BJ (cell line): ENCODE data around the gene CLCA1. TPM values are rescaled to one million over a fixed set of nuclear protein-coding genes. Genes with fewer than 3 reads are reported as not detected.

Source experiments
- CTCF ChIA-PET: fragments of 350-600 bp; formaldehyde crosslinking; extraction: SDS; loops from one replicate; lab custom pipeline; 2021; ENCODE audit warnings: antibody characterized with exemption, inconsistent platforms; lab: Yijun Ruan, JAX
- POLR2A ChIA-PET: fragments of 300-600 bp; sonication (Branson Sonifier 250); formaldehyde crosslinking; extraction: SDS; loops from one replicate; lab custom pipeline; 2021; ENCODE audit warnings: antibody characterized with exemption; lab: Charles Lee
- DNase-seq: peaks from one replicate; pipeline ENCODE4 v3.0.0-alpha.2; 2011; ENCODE audit warnings: low read depth
- H3K27me3 ChIP-seq: 2 replicates; pipeline ENCODE4 v1.6.0; 2011; ENCODE audit warnings: low read length; ENCODE audit not compliant: control insufficient read depth, insufficient read depth
- H3K36me3 ChIP-seq: 2 replicates; pipeline ENCODE4 v1.5.1; 2011; ENCODE audit warnings: low read length; ENCODE audit not compliant: control insufficient read depth, insufficient read depth
- H3K4me3 ChIP-seq: 2 replicates; pipeline ENCODE4 v1.5.1; 2011; ENCODE audit warnings: low read depth, mild to moderate bottlenecking, control low read depth, low read length
- CTCF ChIP-seq: IDR thresholded peaks from 2 replicates; pipeline ENCODE4 v1.5.1; 2011; ENCODE audit warnings: low read depth, mild to moderate bottlenecking, control low read depth, inconsistent platforms, low read length, moderate library complexity; ENCODE audit not compliant: insufficient read depth
- polyA plus RNA-seq: library from polyadenylated mRNA; depleted of rRNA; stranded (reverse); fragments of >200 nt; gene quantifications from 2 replicates; pipeline ENCODE4 v1.2.3, GENCODE V29; 2011

CLCA1 gene
- polyA plus RNA-seq, 1 experiment: not detected

GRCh38 chr1:86460998-86461397 lies 7.7 kb upstream of the CLCA1 start:
- no peak for TF ChIP-seq CTCF
- H3K27me3 ChIP-seq: no peaks in the 10 kb centered on the region
- H3K4me3 ChIP-seq: no peak overlapping the region
- ChIA-PET CTCF (interaction anchor here (1.1 to 6.1 kb wide), 2 partner anchors 13 to 31 kb away, joined by 3 to 41 read pairs; no protein-coding TSS in a partner anchor), POLR2A (interaction anchor here (0.6 kb wide), 1 partner anchor 117 kb away, joined by 3 read pairs; no protein-coding TSS in a partner anchor)
- no peaks in the 10 kb centered on the region for H3K36me3 ChIP-seq
- DNase-seq: no peak

- TF ChIP-seq CTCF: no peak
- H3K36me3 ChIP-seq: no peaks in the 10 kb centered on the region
- no peaks in the 10 kb centered on the region for H3K27me3 ChIP-seq
- POLR2A ChIA-PET: no interaction called here
- CTCF ChIA-PET: interaction anchor here (1.1 to 6.1 kb wide), 2 partner anchors 12 to 31 kb away, joined by 3 to 41 read pairs; no protein-coding TSS in a partner anchor
- no peak overlapping the region for H3K4me3 ChIP-seq
- DNase-seq: no peak
Measured at GRCh38 chr1:86461482-86461881, 7.2 kb upstream of the CLCA1 start.

DNA sequence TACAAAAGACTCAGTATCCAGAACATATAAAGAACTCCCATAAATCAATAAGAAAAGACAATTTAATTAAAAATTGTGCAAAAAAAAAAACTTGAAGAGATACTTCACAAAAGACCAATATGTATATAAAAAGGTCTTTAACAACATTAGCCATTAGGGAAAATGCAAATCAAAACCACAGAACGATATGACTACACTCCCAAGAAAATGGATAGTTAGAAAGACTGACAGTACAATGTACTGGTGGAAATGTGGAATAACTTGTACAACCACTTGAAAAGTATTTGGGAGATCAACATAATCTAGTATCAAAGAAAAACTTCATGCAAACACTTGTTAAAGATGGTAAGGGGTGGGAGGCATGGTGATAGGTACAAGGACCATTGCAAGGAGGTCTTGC lies 3.9 kb upstream of the CLCA1 start:
- Histone ChIP-seq H3K27me3 (no peaks in the 10 kb centered on the region), H3K4me3 (no peak overlapping the region), H3K36me3 (no peaks in the 10 kb centered on the region)
- no peak for DNase-seq
- ChIA-PET CTCF (no interaction called here), POLR2A (no interaction called here)
- no peak for TF ChIP-seq CTCF

- CTCF ChIA-PET: interaction anchor here (0.8 kb wide), 1 partner anchor 14 kb away, joined by 3 read pairs; no protein-coding TSS in a partner anchor
- TF ChIP-seq CTCF: no peak
- Histone ChIP-seq H3K4me3 (no peak overlapping the region), H3K27me3 (no peaks in the 10 kb centered on the region), H3K36me3 (no peaks in the 10 kb centered on the region)
- DNase-seq: no peak
- POLR2A ChIA-PET: no interaction called here
Measured at GRCh38 chr1:86466109-86466844, 2.5 kb upstream of the CLCA1 start.

DNA sequence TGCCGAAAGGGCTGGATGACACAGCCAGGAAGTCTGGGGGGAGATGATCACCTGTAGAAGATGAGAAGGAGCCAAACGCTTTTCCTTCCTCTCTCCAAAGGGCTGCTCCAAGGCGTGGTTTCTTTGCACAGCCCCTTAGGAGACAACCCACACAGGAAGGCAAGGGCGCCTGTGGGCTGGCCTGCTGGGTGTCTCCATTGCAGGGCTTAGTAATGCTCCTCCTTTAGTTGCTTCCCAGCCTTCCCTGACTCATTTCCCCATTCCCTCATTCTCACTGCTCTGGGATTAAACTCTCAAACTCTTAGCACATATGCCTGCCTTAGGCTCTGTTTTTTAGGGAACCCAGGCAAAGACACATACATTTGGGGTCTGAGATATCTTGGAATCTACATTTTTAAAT lies 1.7 kb upstream of the CLCA1 start:
- DNase-seq: no peak
- Histone ChIP-seq H3K27me3 (no peaks in the 10 kb centered on the region), H3K36me3 (no peaks in the 10 kb centered on the region), H3K4me3 (no peak overlapping the region)
- ChIA-PET CTCF (interaction anchor here (0.8 kb wide), 1 partner anchor 14 kb away, joined by 3 read pairs; no protein-coding TSS in a partner anchor), POLR2A (no interaction called here)
- no peak for TF ChIP-seq CTCF
